ENCODE measurements around the gene GSTM1. TPM values are rescaled to one million over a fixed set of nuclear protein-coding genes. Genes with fewer than 3 reads are reported as not detected.

Gene GSTM1
- total and polyA plus RNA-seq, 2 of the 8 experiments (the other 6 are each of a cell fraction or from before 2014, with no cell fraction given): 16.7 to 42.5 TPM

DNA sequence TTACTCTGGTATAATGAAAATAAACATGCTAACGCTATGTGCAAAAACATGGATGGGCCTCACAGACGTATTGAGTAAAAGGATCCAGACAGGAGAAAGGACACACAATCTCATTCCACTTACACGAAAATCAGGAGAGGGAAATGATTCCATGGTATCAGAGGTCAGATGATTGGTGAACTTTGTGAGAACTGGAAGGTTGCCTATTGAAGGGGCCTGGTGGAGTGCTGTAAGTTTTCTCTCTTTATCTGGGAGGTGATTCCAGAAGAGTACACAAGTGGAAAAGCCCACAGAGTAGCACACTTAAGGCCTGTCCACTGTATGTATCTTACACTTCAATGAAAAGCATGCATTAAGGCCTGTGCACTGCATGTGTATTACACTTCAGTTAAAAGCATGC lies 10.2 kb upstream of the GSTM1 start:
- Histone ChIP-seq H4K91ac (replicated peaks; ENCODE audit: insufficient read length, low read length) (no peak overlapping the region), H4K8ac (ENCODE audit: extremely low read depth, insufficient read depth, low read length) (no peak overlapping the region), H3K9me3 (ENCODE audit: insufficient read depth in 2 of 2, low read depth in 1 of 2, low read length in 1 of 2) (no peaks in the 10 kb centered on the region), H2BK5ac (ENCODE audit: low read depth, low read length) (no peak overlapping the region), H3K36me3 (ENCODE audit: control insufficient read depth in 2 of 4, insufficient read depth in 4 of 4, low read length in 3 of 4) (no peaks in the 10 kb centered on the region), H3K4me2 (ENCODE audit: insufficient read depth in 1 of 2, low read depth in 2 of 2, low read length in 2 of 2) (no peak overlapping the region), H3K79me2 (ENCODE audit: control insufficient read depth in 1 of 2, insufficient read depth in 2 of 2, low read length in 2 of 2) (no peaks in the 10 kb centered on the region), H2BK12ac (ENCODE audit: low read depth, low read length) (no peak overlapping the region), H2BK20ac (ENCODE audit: low read length) (no peak overlapping the region), H3K56ac (replicated peaks; ENCODE audit: insufficient read length, low read depth, low read length) (no peak overlapping the region), H3K27ac (ENCODE audit: low read depth, low read length) (no peak overlapping the region), H4K5ac (ENCODE audit: insufficient read length, low read depth, low read length) (no peak overlapping the region), H3K4me1 (replicated peaks in 1 of 4; ENCODE audit: control insufficient read depth in 3 of 4, insufficient read depth in 4 of 4, low read length in 3 of 4) (no peaks in the 10 kb centered on the region), H2BK15ac (ENCODE audit: low read length) (no peak overlapping the region), H2AFZ (ENCODE audit: low read length) (no peak overlapping the region), H3K23ac (ENCODE audit: insufficient read length) (no peak overlapping the region), H3K4ac (replicated peaks; ENCODE audit: insufficient read length, low read depth, low read length) (no peak overlapping the region), H2AK5ac (ENCODE audit: low read depth, low read length) (no peak overlapping the region), H3K9ac (replicated peaks in 1 of 4; ENCODE audit: extremely low read depth in 1 of 4, low read depth in 3 of 4, low read length in 3 of 4) (no peak overlapping the region), H4K20me1 (replicated peaks in 1 of 2; ENCODE audit: control insufficient read depth in 1 of 2, insufficient read depth in 2 of 2, low read length in 2 of 2) (no peaks in the 10 kb centered on the region), H2BK120ac (replicated peaks; ENCODE audit: low read depth, low read length) (no peak overlapping the region), H3K18ac (ENCODE audit: extremely low read depth, low read length) (no peak overlapping the region), H3K27me3 (replicated peaks in 1 of 4; ENCODE audit: control insufficient read depth in 3 of 4, extremely low read depth in 1 of 4, insufficient read depth in 3 of 4, low read length in 3 of 4) (no peaks in the 10 kb centered on the region), H3K14ac (ENCODE audit: insufficient read length) (no peak overlapping the region), H3K4me3 (ENCODE audit: extremely low read depth in 1 of 4, insufficient read depth in 2 of 4, low read depth in 3 of 4, low read length in 4 of 4) (no peak overlapping the region), H3K79me1 (ENCODE audit: low read depth, low read length) (no peaks in the 10 kb centered on the region), H3K23me2 (ENCODE audit: low read depth, low read length) (no peaks in the 10 kb centered on the region)
- DNase-seq (ENCODE audit: low read depth in 1 of 2, low spot score in 2 of 2) (no peak), FAIRE-seq (no peak)
- TF ChIP-seq POLR2A (IDR thresholded peaks at IDR 0.05; ENCODE audit: control extremely low read depth in 1 of 2, low read depth in 2 of 2, low read length in 2 of 2): no peak
- TF ChIP-seq TAF7 (optimal IDR thresholded peaks at IDR 0.05; ENCODE audit: borderline replicate concordance, low read depth, low read length): no peak
- TF ChIP-seq ZNF274 (IDR thresholded peaks at IDR 0.05; ENCODE audit: borderline replicate concordance, extremely low read depth, low read length): no peak
- TF ChIP-seq JUND (IDR thresholded peaks at IDR 0.05; ENCODE audit: low read length): no peak
- TF ChIP-seq, protein P1, sequence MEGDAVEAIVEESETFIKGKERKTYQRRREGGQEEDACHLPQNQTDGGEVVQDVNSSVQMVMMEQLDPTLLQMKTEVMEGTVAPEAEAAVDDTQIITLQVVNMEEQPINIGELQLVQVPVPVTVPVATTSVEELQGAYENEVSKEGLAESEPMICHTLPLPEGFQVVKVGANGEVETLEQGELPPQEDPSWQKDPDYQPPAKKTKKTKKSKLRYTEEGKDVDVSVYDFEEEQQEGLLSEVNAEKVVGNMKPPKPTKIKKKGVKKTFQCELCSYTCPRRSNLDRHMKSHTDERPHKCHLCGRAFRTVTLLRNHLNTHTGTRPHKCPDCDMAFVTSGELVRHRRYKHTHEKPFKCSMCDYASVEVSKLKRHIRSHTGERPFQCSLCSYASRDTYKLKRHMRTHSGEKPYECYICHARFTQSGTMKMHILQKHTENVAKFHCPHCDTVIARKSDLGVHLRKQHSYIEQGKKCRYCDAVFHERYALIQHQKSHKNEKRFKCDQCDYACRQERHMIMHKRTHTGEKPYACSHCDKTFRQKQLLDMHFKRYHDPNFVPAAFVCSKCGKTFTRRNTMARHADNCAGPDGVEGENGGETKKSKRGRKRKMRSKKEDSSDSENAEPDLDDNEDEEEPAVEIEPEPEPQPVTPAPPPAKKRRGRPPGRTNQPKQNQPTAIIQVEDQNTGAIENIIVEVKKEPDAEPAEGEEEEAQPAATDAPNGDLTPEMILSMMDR (IDR thresholded peaks at IDR 0.05; ENCODE audit: control extremely low read depth in 1 of 3, insufficient read depth in 1 of 3, low read depth in 1 of 3, low read length in 3 of 3): no peak
- no peak for TF ChIP-seq KDM5A (IDR thresholded peaks at IDR 0.05; ENCODE audit: low read length)
- TF ChIP-seq KDM1A (IDR thresholded peaks at IDR 0.05; ENCODE audit: borderline replicate concordance, low read length): no peak
- TF ChIP-seq CBX8 (IDR thresholded peaks at IDR 0.05; ENCODE audit: borderline replicate concordance, low read depth, low read length): no peak
- TF ChIP-seq, protein P2, sequence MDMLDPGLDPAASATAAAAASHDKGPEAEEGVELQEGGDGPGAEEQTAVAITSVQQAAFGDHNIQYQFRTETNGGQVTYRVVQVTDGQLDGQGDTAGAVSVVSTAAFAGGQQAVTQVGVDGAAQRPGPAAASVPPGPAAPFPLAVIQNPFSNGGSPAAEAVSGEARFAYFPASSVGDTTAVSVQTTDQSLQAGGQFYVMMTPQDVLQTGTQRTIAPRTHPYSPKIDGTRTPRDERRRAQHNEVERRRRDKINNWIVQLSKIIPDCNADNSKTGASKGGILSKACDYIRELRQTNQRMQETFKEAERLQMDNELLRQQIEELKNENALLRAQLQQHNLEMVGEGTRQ (IDR thresholded peaks at IDR 0.05; ENCODE audit: low read length): no peak
- ChIA-PET CTCF (ENCODE audit: partially characterized antibody) (interaction anchor here (0.8 kb wide), 1 partner anchor 10 kb away, joined by 3 read pairs; the partner anchor contains the start of gene GSTM1), POLR2A (ENCODE audit: partially characterized antibody) (no interaction called here)
- WGBS, 2 experiments (ENCODE audit: extremely low coverage in 1 of 2, insufficient coverage in 1 of 2, insufficient read length in 1 of 2, insufficient replicate concordance in 2 of 2, low coverage in 1 of 2, low lambda C conversion rate in 2 of 2, missing lambda C conversion rate in 1 of 2): 92% methylated on average over 3 of the region's 3 CpGs; no CpG with 5 or more reads in 1 of the 2 experiments
